ENCODE results near the gene RAMACL.

DNA sequence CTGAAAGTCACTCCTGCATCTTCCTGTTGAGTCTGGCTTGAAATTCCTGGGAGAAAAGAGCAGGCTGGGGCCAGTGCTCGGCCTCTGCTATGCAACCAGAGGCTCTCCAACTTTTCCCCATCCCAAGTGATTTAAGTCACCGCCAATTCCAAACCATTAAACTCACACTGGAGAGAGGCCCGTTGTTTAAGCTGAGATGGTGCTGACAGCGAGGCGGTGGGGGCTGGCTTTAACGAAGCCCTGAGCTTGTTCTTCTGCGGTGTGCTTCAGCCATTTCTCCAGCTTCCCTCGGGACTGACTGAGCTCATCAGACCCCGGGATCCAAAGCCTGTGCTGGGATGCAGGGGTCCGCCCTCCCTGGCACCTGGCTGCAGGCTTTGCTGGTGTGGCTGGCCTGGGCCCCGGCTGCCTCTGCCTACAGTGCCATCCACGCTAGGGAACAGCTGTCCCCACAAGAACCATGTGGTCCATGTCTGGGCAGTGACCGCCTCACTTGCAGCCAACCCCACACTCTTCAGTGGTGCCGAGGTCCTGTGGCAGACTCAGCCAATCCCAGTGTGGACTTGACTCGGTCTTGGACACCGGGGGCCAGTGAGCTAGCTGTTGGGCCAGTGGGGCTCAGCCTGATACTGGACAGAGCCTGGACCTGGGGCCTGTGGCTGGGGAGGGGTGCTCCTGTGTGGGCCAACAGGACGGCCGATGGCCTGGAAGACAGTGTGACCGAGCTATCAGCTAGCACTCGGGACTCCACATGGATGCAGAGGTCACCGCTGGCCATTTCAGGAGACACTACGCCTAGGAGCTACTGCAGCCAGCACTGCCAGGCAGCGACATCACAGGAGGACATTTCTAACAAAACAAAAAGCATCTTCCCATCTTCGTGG, 21.2 kb downstream of the RAMACL start:
- no peak for TF ChIP-seq POLR2A (IDR thresholded peaks at IDR 0.05; ENCODE audit: low read depth, low read length)
- no peak for TF ChIP-seq POLR2AphosphoS5 (IDR thresholded peaks at IDR 0.05; ENCODE audit: low read depth, low read length)
- TF ChIP-seq TAF1 (IDR thresholded peaks at IDR 0.05; ENCODE audit: borderline replicate concordance, low read depth, low read length): no peak
